Calu3 (cell line): ENCODE data around the gene PAQR9. TPM values are rescaled to one million over a fixed set of nuclear protein-coding genes. Genes with fewer than 3 reads are reported as not detected.

Experiments used
- BruUV-seq: library from RNA; stranded (reverse); fragments of 400-500 nt; replicated peaks from 2 replicates; lab custom pipeline; 2021; lab: Mats Ljungman, UMichigan
- CTCF ChIA-PET: fragments of 300-600 bp; sonication (Branson Sonifier 250); formaldehyde crosslinking; loops from one replicate; lab custom pipeline; 2022; ENCODE audit warnings: antibody characterized with exemption; lab: Charles Lee
- DNase-seq: peaks from one replicate; pipeline ENCODE4 v3.0.0; 2022
- H3K27ac Mint-ChIP-seq: one replicate; pipeline ENCODE4 v1.8.0; 2022; ENCODE audit warnings: mixed read lengths; ENCODE audit not compliant: unreplicated experiment
- H3K27me3 Mint-ChIP-seq: one replicate; pipeline ENCODE4 v1.8.0; 2022; ENCODE audit warnings: mixed read lengths; ENCODE audit not compliant: unreplicated experiment
- H3K36me3 Mint-ChIP-seq: one replicate; pipeline ENCODE4 v1.8.0; 2022; ENCODE audit warnings: mild to moderate bottlenecking, moderate library complexity, mixed read lengths; ENCODE audit not compliant: insufficient read depth, unreplicated experiment
- H3K4me1 Mint-ChIP-seq: one replicate; pipeline ENCODE4 v1.8.0; 2022; ENCODE audit warnings: mild to moderate bottlenecking, low read depth, mixed read lengths; ENCODE audit not compliant: unreplicated experiment
- H3K4me3 Mint-ChIP-seq: one replicate; pipeline ENCODE4 v1.8.0; 2022; ENCODE audit warnings: mild to moderate bottlenecking, low read depth, moderate library complexity, mixed read lengths; ENCODE audit not compliant: unreplicated experiment
- H3K9me3 Mint-ChIP-seq: one replicate; pipeline ENCODE4 v1.8.0; 2022; ENCODE audit warnings: low read depth, mixed read lengths; ENCODE audit not compliant: unreplicated experiment
- intact Hi-C: fragments of 100-400 bp; cut with micrococcal nuclease; formaldehyde crosslinking; loops from one replicate; pipeline ENCODE4 v1.10.0; 2022; ENCODE audit not compliant: unreplicated experiment
- total RNA-seq: library from RNA; stranded (reverse); gene quantifications from 2 replicates; pipeline ENCODE4 v1.2.3, GENCODE V29; 2022
- TF ChIP-seq, protein P1 (sequence below): fragments of 200-600 bp; IDR thresholded peaks from one replicate; pipeline ENCODE4 v1.8.0; 2022; ENCODE audit warnings: antibody characterized with exemption; ENCODE audit not compliant: unreplicated experiment

Gene PAQR9
- total RNA-seq, 1 experiment from 2014 or later, result 2.0 TPM

DNA sequence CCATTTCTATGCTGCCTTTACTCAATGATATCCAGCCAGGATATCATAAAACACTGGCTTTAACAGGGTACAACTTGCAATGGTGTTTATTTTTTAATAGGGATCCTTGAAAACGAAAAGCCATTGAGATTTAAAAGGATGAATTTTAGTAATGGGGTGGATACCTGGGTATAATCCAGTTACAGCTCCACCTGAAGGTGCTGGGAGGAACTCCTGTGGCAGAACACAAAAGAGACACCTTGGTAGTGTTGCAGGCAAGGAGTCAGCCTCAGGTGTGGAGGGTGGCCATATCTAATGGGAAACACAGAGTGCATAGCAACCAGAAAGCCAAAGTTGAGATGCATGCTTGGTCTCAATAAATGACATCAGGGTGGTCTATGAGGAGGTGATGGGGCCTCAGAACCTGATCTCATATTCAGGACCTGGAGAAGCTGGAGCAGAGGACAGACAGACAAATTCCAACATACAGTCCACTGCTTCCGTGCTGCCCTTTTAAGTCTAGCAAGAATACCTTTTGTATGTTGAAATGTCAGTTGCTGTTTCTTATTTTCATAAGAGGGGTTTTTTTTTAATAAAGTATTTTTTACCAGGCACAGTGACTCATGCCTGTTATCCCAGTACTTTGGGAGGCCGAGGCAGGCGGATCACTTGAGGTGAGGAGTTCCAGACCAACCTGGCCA is 12.0 kb upstream of the PAQR9 start:
- CTCF ChIA-PET, result interaction anchor here (0.5 to 1.7 kb wide), 3 partner anchors 14 to 25 kb away, joined by 4 to 5 read pairs (median 5); no protein-coding TSS in a partner anchor
- Mint-ChIP-seq H3K27ac (no peak overlapping the region), H3K9me3 (no peaks in the 10 kb centered on the region), H3K27me3 (no peaks in the 10 kb centered on the region), H3K36me3 (no peaks in the 10 kb centered on the region), H3K4me1 (peaks cover 11% of the 10 kb centered on the region), H3K4me3 (no peak overlapping the region)
- no peak for DNase-seq
- intact Hi-C loops, result no loop called here
- TF ChIP-seq, protein P1, sequence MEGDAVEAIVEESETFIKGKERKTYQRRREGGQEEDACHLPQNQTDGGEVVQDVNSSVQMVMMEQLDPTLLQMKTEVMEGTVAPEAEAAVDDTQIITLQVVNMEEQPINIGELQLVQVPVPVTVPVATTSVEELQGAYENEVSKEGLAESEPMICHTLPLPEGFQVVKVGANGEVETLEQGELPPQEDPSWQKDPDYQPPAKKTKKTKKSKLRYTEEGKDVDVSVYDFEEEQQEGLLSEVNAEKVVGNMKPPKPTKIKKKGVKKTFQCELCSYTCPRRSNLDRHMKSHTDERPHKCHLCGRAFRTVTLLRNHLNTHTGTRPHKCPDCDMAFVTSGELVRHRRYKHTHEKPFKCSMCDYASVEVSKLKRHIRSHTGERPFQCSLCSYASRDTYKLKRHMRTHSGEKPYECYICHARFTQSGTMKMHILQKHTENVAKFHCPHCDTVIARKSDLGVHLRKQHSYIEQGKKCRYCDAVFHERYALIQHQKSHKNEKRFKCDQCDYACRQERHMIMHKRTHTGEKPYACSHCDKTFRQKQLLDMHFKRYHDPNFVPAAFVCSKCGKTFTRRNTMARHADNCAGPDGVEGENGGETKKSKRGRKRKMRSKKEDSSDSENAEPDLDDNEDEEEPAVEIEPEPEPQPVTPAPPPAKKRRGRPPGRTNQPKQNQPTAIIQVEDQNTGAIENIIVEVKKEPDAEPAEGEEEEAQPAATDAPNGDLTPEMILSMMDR, result peak; percentile 44
- BruUV-seq, result no TSS peak

DNA sequence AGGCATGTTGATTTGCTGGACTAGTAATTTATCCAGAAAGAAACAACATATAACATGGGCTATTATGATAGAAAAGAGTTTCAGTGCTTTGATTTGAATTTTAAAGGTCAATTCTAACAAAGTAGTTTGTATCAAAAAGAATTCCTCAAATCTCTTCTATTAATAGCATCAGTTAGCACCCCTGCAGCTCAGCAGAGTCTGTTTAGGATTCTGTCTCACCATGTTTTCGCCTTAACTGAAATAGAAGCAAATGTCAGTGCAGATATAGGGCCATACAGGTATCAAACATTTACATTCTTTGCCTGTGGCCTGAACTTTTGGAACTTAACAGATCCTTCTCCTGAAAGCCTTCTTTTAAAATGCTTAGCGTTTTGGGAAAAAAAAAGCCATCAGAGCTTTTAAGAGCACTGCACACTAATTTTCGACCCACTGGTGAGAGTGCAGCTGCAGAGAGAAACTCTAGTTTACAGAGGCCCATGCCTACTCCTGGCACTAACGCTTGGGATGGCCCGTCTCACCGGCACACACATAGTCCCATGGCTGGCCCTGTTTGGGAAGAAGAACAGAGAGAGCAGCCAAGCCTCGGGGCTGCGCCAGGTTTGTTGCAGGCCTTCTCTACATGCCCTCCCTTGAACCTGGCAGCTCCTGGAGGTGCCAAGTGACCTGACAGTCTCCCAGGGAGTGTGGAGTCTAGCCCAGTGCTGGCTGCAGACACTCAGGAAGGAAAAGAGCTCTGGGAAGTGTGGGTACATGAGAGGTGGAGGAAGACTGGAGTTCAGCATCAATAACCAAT is 9.9 kb upstream of the PAQR9 start:
- no TSS peak for BruUV-seq
- DNase-seq, result no peak
- H3K4me3 Mint-ChIP-seq, result no peak overlapping the region
- no peaks in the 10 kb centered on the region for H3K27me3 Mint-ChIP-seq
- no peaks in the 10 kb centered on the region for H3K9me3 Mint-ChIP-seq
- intact Hi-C loops, result no loop called here
- CTCF ChIA-PET, result interaction anchor here (1.0 to 1.7 kb wide), 3 partner anchors 10 to 144 kb away, joined by 3 to 4 read pairs (median 3); no protein-coding TSS in a partner anchor
- no peak overlapping the region for H3K27ac Mint-ChIP-seq
- peaks cover 11% of the 10 kb centered on the region for H3K4me1 Mint-ChIP-seq
- H3K36me3 Mint-ChIP-seq, result no peaks in the 10 kb centered on the region
- TF ChIP-seq, protein P1, result no peak

DNA sequence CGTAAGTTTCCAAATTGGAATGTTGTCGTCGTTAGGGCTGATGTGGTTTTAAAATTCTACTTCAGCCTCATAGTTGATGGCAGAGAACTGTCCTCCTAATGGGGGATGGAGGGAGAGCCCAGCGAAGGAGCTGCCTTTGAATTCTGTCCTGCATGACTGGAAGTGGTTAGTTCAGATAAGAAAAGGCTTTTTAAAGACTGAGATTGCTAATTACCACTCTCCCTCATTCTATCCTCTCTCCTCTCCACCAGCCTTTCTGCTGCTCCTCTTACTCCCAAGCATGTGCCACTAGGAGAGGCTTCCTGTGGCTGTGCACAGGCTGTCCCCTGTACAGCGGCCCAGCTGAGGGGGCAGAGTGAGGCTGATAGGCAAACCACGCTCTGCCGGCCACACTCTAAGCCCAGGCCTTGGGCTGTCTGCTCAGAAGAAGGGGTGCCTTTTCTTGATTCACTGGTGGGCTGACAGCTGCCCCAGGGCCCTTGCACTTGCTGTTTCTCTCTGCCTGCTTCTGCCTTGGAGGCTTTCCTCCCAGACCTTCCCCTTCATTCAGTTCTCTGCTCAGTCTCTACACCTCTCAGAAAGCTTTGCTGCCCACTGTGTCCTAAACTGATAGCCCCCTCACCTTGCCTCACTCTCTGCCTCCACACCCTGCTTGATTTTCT is 8.7 kb upstream of the PAQR9 start:
- Mint-ChIP-seq H3K27ac (peak overlapping the region; percentile 4), H3K27me3 (no peaks in the 10 kb centered on the region), H3K4me1 (peaks cover 11% of the 10 kb centered on the region), H3K4me3 (no peak overlapping the region), H3K9me3 (no peaks in the 10 kb centered on the region), H3K36me3 (no peaks in the 10 kb centered on the region)
- CTCF ChIA-PET, result interaction anchor here (0.5 to 1.0 kb wide), 4 partner anchors 32 to 1234 kb away, joined by 3 to 8 read pairs (median 4); partner anchors contain the start of gene RNF7
- BruUV-seq, result no TSS peak
- TF ChIP-seq, protein P1, result no peak
- intact Hi-C loops, result no loop called here
- DNase-seq, result no peak

DNA sequence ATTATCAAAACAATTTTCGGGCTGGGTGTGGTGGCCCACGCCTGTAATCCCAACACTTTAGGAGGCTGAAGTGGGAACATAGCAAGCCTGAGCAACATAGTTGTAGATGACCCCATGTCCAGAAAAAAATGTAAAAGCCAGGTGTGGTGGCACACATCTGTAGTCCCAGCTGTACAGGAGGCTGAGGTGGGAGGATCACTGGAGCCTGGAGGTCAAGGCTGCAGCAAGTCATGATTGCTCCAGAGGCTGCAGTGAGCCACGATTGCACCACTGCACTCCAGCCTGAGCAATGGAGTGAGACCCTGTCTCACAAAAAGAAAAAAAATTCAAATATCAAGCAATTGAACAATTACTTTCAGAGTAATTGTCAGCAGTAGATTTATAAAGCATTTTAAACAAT is 8.0 kb upstream of the PAQR9 start:
- Mint-ChIP-seq H3K36me3 (no peaks in the 10 kb centered on the region), H3K4me1 (peaks cover 4% of the 10 kb centered on the region), H3K9me3 (no peaks in the 10 kb centered on the region), H3K4me3 (no peak overlapping the region), H3K27me3 (no peaks in the 10 kb centered on the region), H3K27ac (no peak overlapping the region)
- DNase-seq, result no peak
- BruUV-seq, result no TSS peak
- TF ChIP-seq, protein P1, result no peak
- intact Hi-C loops, result no loop called here
- CTCF ChIA-PET, result interaction anchor here (0.6 kb wide), 1 partner anchor 99 kb away, joined by 3 read pairs; no protein-coding TSS in a partner anchor
